Measurements from ENCODE around the gene ATG5.

ATG5 gene

DNA sequence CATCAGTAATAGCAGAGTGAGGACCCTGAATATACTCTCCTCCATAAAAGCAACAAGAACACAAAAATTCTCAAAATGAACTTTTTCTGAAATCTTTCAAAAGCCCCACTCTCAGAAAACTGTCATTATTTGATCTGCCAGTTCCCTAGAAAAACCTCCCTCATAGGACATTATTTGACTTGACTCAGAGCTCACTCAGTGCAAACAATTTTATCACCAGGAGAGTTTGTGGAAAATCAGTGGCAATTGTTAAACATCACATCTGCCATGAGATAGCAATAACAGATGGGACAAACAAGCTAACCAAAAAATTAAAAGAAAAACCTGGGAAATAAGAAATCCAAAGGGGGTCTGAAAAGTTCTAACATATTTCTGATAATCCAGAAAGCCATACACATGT, 100.0 kb downstream of the ATG5 start:
- DNase-seq (ENCODE audit: low read depth) = no peak
- TF ChIP-seq CTCF (IDR thresholded peaks at IDR 0.05; ENCODE audit: low read length, missing control alignments) = no peak
- H3K4me3 ChIP-seq (replicated peaks; ENCODE audit: low read depth, low read length) = no peak overlapping the region

- peak; percentile 58 for TF ChIP-seq CTCF (IDR thresholded peaks at IDR 0.05; ENCODE audit: low read length, missing control alignments)
- H3K4me3 ChIP-seq (replicated peaks; ENCODE audit: low read depth, low read length) = no peak overlapping the region
- DNase-seq (ENCODE audit: low read depth) = peak; percentile 85
Measured at GRCh38 chr6:106223300-106223930, 102.1 kb downstream of the ATG5 start.

DNA sequence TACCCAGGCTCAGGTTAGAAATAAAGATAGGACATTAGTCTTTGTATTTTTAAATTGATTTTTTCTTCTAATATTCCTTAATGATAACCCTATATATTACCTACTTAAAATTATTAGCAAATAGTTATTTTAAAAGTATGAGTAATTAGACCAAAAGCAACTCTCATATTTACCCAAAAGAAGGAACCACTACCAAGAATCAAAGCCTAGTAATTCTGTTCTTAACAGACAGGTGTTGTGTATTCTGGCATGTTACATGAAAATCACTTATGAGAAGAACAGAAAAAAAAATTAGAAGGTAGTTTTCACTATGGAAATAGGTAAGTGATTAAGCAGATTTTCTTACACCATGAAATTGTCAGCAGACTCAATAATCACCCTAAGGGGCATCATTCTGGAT, 105.1 kb downstream of the ATG5 start:
- DNase-seq (ENCODE audit: low read depth) = no peak
- TF ChIP-seq CTCF (IDR thresholded peaks at IDR 0.05; ENCODE audit: low read length, missing control alignments) = no peak
- no peak overlapping the region for H3K4me3 ChIP-seq (replicated peaks; ENCODE audit: low read depth, low read length)

DNA sequence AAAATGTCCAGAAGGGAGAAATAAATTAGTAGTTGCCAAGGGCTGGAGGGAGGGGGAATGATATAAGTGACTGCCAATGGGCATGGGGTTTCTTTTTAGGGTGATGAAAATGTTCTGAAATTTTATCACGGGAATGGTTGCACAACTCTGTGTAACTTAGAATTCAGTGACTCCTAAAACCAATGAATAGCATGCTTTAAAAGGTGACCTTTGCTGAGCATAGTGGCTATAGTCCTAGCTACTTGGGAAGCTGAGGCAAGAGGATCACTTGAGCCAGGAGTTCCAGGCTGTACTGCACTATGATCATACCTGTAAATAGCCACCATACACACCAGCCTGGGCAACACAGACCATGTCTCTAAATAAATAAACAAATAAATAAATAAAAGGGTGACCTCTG, 109.0 kb downstream of the ATG5 start:
- H3K4me3 ChIP-seq (replicated peaks; ENCODE audit: low read depth, low read length) = no peak overlapping the region
- peak; percentile 7 for DNase-seq (ENCODE audit: low read depth)
- no peak for TF ChIP-seq CTCF (IDR thresholded peaks at IDR 0.05; ENCODE audit: low read length, missing control alignments)

GRCh38 chr6:106215608-106216007, 110.0 kb downstream of the ATG5 start:
- TF ChIP-seq CTCF (IDR thresholded peaks at IDR 0.05; ENCODE audit: low read length, missing control alignments) = no peak
- H3K4me3 ChIP-seq (replicated peaks; ENCODE audit: low read depth, low read length) = no peak overlapping the region
- DNase-seq (ENCODE audit: low read depth) = no peak

GRCh38 chr6:106214531-106214930, 111.0 kb downstream of the ATG5 start:
- no peak for TF ChIP-seq CTCF (IDR thresholded peaks at IDR 0.05; ENCODE audit: low read length, missing control alignments)
- DNase-seq (ENCODE audit: low read depth) = no peak
- no peak overlapping the region for H3K4me3 ChIP-seq (replicated peaks; ENCODE audit: low read depth, low read length)

DNA sequence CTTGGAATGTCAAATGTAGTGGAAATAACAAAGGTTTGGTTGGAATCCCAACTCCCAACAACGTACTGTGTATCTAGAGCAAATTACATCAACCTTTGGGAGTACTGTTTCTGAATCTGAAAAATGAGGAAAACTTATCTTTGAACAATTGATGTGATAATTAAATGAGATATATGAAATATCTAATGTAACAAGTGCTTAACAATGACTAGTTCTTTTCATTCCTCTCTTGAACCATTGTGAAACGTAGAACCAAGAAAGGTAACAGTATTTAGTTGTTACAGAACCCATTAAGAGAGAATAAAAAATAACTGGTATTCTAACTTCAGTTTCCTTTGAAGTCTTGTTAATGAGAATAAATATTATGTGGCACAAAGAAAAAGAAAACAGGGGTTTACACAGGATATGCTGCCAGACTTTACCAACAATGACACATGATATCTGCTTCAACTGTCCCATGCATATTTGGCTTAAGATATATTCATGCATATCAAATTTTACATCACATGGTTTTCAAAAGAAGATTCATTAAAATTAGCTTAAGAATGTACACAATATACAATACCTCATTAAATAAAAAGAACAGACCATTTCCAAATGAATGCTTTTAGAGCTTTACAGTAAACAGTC, 111.8 kb downstream of the ATG5 start:
- no peak overlapping the region for H3K4me3 ChIP-seq (replicated peaks; ENCODE audit: low read depth, low read length)
- DNase-seq (ENCODE audit: low read depth) = no peak
- TF ChIP-seq CTCF (IDR thresholded peaks at IDR 0.05; ENCODE audit: low read length, missing control alignments) = no peak

Measured in fibroblast of pulmonary artery (primary cell).